K562 treated with DMSO at 1 percent for 12 hours (cell line): ENCODE results near the gene ODF2L. TPM values are rescaled to one million over a fixed set of nuclear protein-coding genes. Genes with fewer than 3 reads are reported as not detected.

Experiments
- total RNA-seq: library from RNA; unstranded; fragments of 300-600 nt; gene quantifications from 2 replicates; pipeline ENCODE4 v1.2.3, GENCODE V29; 2022; ENCODE audit not compliant: insufficient read depth

The ODF2L gene, protein sequence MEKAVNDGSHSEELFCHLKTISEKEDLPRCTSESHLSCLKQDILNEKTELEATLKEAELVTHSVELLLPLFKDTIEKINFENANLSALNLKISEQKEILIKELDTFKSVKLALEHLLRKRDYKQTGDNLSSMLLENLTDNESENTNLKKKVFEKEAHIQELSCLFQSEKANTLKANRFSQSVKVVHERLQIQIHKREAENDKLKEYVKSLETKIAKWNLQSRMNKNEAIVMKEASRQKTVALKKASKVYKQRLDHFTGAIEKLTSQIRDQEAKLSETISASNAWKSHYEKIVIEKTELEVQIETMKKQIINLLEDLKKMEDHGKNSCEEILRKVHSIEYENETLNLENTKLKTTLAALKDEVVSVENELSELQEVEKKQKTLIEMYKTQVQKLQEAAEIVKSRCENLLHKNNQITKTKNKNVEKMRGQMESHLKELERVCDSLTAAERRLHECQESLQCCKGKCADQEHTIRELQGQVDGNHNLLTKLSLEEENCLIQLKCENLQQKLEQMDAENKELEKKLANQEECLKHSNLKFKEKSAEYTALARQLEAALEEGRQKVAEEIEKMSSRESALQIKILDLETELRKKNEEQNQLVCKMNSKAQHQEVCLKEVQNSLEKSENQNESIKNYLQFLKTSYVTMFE
- 2.5 and 4.3 TPM in 2 replicates for total RNA-seq

DNA sequence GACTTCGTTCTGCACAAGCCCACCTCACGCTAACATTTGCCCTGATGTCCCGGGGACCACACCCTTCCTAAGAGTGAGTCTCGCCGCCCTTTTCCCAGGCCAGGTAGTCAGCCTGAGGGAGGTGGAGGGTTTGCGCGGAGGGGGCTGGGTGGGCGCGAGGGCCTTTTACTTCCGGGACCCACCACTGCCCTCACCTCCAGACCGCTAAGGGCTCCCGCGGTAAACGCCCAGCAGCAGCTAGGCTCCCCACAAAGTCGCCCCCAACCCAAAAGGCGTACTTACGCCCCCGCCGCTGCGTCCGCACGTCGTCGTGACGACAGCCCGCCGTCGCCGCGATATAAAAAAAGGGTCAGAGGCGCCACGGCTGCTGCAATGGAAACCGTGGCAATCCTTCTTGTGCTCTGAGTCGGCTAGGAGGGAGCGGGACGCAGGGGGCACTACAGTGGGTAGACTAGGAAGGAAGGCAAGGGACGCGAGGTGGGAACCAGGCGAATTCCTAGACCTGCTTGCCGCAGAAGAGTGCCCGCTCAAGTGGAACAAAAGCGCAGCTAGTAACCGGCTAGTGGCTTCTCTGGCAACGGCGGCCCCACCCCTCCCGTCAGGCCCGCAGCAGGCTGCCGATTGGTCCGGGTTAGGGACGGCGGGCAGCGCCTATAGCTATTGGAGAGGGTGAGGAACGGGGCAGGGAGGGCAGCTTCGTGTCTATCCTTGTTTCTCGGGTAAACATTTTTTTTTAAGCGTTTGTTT, at the start of gene ODF2L:
Gene ODF2L, minus strand, starts transcription at position 573 of the 747 bp plus-strand sequence. CDS start 9,296 bp downstream, outside the sequence.

DNA sequence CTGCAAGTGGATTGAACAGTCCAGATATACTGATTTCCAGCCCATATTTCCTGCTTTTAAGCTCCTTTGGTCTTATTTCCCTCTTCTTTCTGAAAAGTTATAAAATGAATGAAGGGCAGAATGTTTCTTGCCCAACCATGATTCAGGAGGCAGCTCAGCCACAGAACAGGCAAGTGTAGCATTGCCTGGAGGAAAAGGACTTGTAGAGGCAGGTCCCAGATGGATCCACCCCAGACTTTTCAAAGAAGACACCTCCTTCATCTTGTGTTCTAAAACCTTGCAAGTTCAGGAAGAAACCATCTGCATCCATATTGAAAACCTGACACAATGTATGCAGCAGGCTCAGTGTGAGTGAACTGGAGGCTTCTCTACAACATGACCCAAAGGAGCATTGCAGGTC, 27.8 kb upstream of the ODF2L start, which contains the start of gene CLCA2:
Gene CLCA2, plus strand, starts transcription at position 299 of the 400 bp plus-strand sequence. Its CDS starts 77 bp downstream, at position 376.

Other genes with a start within 250 kb of the ODF2L start
- gene COL24A1, start 239.6 kb downstream of the ODF2L start, total RNA-seq = not detected in 2 replicates
- not detected in 2 replicates for gene CLCA2, start 27.8 kb upstream of the ODF2L start, total RNA-seq
- 0.38 TPM in 1 of 2 replicates, not detected in the other for gene CLCA1, start 72.6 kb upstream of the ODF2L start, total RNA-seq
- not detected in 2 replicates for gene CLCA4, start 150.8 kb upstream of the ODF2L start, total RNA-seq